Measurements from ENCODE around the gene PRR19. TPM values are rescaled to one million over a fixed set of nuclear protein-coding genes. Genes with fewer than 3 reads are reported as not detected.

Gene PRR19
- total and polyA plus RNA-seq, 2 donors: 1.0 TPM; not detected in 1

GRCh38 chr19:42267644-42268141, 34.2 kb upstream of the PRR19 start:
- Histone ChIP-seq H3K36me3 (ENCODE audit: insufficient read depth) (no peaks in the 10 kb centered on the region), H3K4me3 (ENCODE audit: low read depth, low read length) (peak overlapping the region; percentile 6), H3K27ac (ENCODE audit: low read depth) (peak overlapping the region; percentile 79), H3K4me1 (ENCODE audit: insufficient read depth) (no peaks in the 10 kb centered on the region)
- no peak for DNase-seq (ENCODE audit: extremely low spot score)
- WGBS: 5% methylated on average over 13 of the region's 13 CpGs

- WGBS: under 1% methylated on average over 46 of the region's 46 CpGs
- DNase-seq (ENCODE audit: extremely low spot score): peak; percentile 99
- Histone ChIP-seq H3K36me3 (ENCODE audit: insufficient read depth) (no peaks in the 10 kb centered on the region), H3K27ac (ENCODE audit: low read depth) (peak overlapping the region; percentile 94), H3K4me3 (ENCODE audit: low read depth, low read length) (peak overlapping the region; percentile 36), H3K4me1 (ENCODE audit: insufficient read depth) (no peaks in the 10 kb centered on the region)
Observed at GRCh38 chr19:42268142-42268703, 33.7 kb upstream of the PRR19 start.

- Histone ChIP-seq H3K4me3 (ENCODE audit: low read depth, low read length) (peak within 1 kb of the TSS; percentile 70), H3K4me1 (ENCODE audit: insufficient read depth) (no peaks in the 10 kb centered on the region), H3K36me3 (ENCODE audit: insufficient read depth) (no peaks in the 10 kb centered on the region), H3K27ac (ENCODE audit: low read depth) (peak within 1 kb of the TSS; percentile 94)
- WGBS: 1% methylated on average over 52 of the region's 52 CpGs
- peak; percentile 100 for DNase-seq (ENCODE audit: extremely low spot score)
Observed at GRCh38 chr19:42268704-42269477, 33.0 kb upstream of the PRR19 start, which contains the start of gene CIC. Gene CIC (plus strand): TSS chr19:42269252. CDS start chr19:42271784, 2,532 bp downstream.

- peak overlapping the region; percentile 70 for H3K4me3 ChIP-seq (ENCODE audit: low read depth, low read length)
- peak overlapping the region; percentile 88 for H3K27ac ChIP-seq (ENCODE audit: low read depth)
- H3K4me1 ChIP-seq (ENCODE audit: insufficient read depth): no peaks in the 10 kb centered on the region
- DNase-seq (ENCODE audit: extremely low spot score): no peak
- WGBS: 32% methylated on average over 10 of the region's 10 CpGs
- no peaks in the 10 kb centered on the region for H3K36me3 ChIP-seq (ENCODE audit: insufficient read depth)
Observed at GRCh38 chr19:42269478-42270345, 32.2 kb upstream of the PRR19 start.

GRCh38 chr19:42270346-42271044, 31.4 kb upstream of the PRR19 start:
- 21% methylated on average over 18 of the region's 18 CpGs for WGBS
- Histone ChIP-seq H3K36me3 (ENCODE audit: insufficient read depth) (no peaks in the 10 kb centered on the region), H3K27ac (ENCODE audit: low read depth) (peak overlapping the region; percentile 88), H3K4me3 (ENCODE audit: low read depth, low read length) (peak overlapping the region; percentile 70), H3K4me1 (ENCODE audit: insufficient read depth) (no peaks in the 10 kb centered on the region)
- no peak for DNase-seq (ENCODE audit: extremely low spot score)

GRCh38 chr19:42271045-42271419, 30.9 kb upstream of the PRR19 start:
- Histone ChIP-seq H3K4me3 (ENCODE audit: low read depth, low read length) (no peak overlapping the region), H3K36me3 (ENCODE audit: insufficient read depth) (no peaks in the 10 kb centered on the region), H3K27ac (ENCODE audit: low read depth) (no peak overlapping the region), H3K4me1 (ENCODE audit: insufficient read depth) (no peaks in the 10 kb centered on the region)
- no peak for DNase-seq (ENCODE audit: extremely low spot score)
- WGBS: 50% methylated on average over 3 of the region's 3 CpGs

- Histone ChIP-seq H3K27ac (ENCODE audit: low read depth) (no peak overlapping the region), H3K4me3 (ENCODE audit: low read depth, low read length) (no peak overlapping the region), H3K36me3 (ENCODE audit: insufficient read depth) (no peaks in the 10 kb centered on the region), H3K4me1 (ENCODE audit: insufficient read depth) (no peaks in the 10 kb centered on the region)
- DNase-seq (ENCODE audit: extremely low spot score): no peak
- WGBS: 90% methylated on average over 35 of the region's 35 CpGs
Observed at GRCh38 chr19:42271861-42272534, 29.9 kb upstream of the PRR19 start.

- H3K27ac ChIP-seq (ENCODE audit: low read depth): no peak overlapping the region
Observed at GRCh38 chr19:42272535-42272897, 29.4 kb upstream of the PRR19 start.

GRCh38 chr19:42272989-42273406, 28.9 kb upstream of the PRR19 start:
- Histone ChIP-seq H3K36me3 (ENCODE audit: insufficient read depth) (no peaks in the 10 kb centered on the region), H3K27ac (ENCODE audit: low read depth) (no peak overlapping the region), H3K4me1 (ENCODE audit: insufficient read depth) (no peaks in the 10 kb centered on the region), H3K4me3 (ENCODE audit: low read depth, low read length) (no peak overlapping the region)
- 94% methylated on average over 23 of the region's 23 CpGs for whole genome bisulfite sequencing
- DNase-seq (ENCODE audit: extremely low spot score): no peak

More at GRCh38 chr19:42272535-42272897, 29.4 kb upstream of the PRR19 start:
- H3K4me3 ChIP-seq (ENCODE audit: low read depth, low read length): no peak overlapping the region
- no peak for DNase-seq (ENCODE audit: extremely low spot score)
- no peaks in the 10 kb centered on the region for H3K36me3 ChIP-seq (ENCODE audit: insufficient read depth)
- 80% methylated on average over 9 of the region's 9 CpGs for WGBS
- H3K4me1 ChIP-seq (ENCODE audit: insufficient read depth): no peaks in the 10 kb centered on the region

- no peak for DNase-seq (ENCODE audit: extremely low spot score)
- H3K4me1 ChIP-seq (ENCODE audit: insufficient read depth): no peaks in the 10 kb centered on the region
- no peaks in the 10 kb centered on the region for H3K36me3 ChIP-seq (ENCODE audit: insufficient read depth)
- H3K4me3 ChIP-seq (ENCODE audit: low read depth, low read length): no peak overlapping the region
- no peak overlapping the region for H3K27ac ChIP-seq (ENCODE audit: low read depth)
- 94% methylated on average over 43 of the region's 43 CpGs for WGBS
Observed at GRCh38 chr19:42273407-42274064, 28.4 kb upstream of the PRR19 start.

GRCh38 chr19:42274065-42274682, 27.8 kb upstream of the PRR19 start:
- WGBS: 92% methylated on average over 22 of the region's 22 CpGs
- Histone ChIP-seq H3K36me3 (ENCODE audit: insufficient read depth) (no peaks in the 10 kb centered on the region), H3K27ac (ENCODE audit: low read depth) (no peak overlapping the region), H3K4me3 (ENCODE audit: low read depth, low read length) (no peak overlapping the region), H3K4me1 (ENCODE audit: insufficient read depth) (no peaks in the 10 kb centered on the region)
- DNase-seq (ENCODE audit: extremely low spot score): no peak

- H3K4me1 ChIP-seq (ENCODE audit: insufficient read depth): no peaks in the 10 kb centered on the region
- WGBS: 69% methylated on average over 7 of the region's 7 CpGs
- H3K27ac ChIP-seq (ENCODE audit: low read depth): no peak overlapping the region
Observed at GRCh38 chr19:42275103-42275502, 26.8 kb upstream of the PRR19 start.

More at GRCh38 chr19:42275103-42275502, 26.8 kb upstream of the PRR19 start:
- DNase-seq (ENCODE audit: extremely low spot score): no peak
- H3K36me3 ChIP-seq (ENCODE audit: insufficient read depth): no peaks in the 10 kb centered on the region
- no peak overlapping the region for H3K4me3 ChIP-seq (ENCODE audit: low read depth, low read length)

Data from urinary bladder (tissue), 4 donors.